AG10803 (cell line): ENCODE results near the gene MZF1.
A peak's percentile ranks its signal among the peaks of the same experiment; 100 is the strongest.

Experiments used
- DNase-seq: peaks from one replicate; pipeline ENCODE4 v3.0.0; 2010; ENCODE audit warnings: low read depth
- H3K4me3 ChIP-seq: 2 replicates; pipeline ENCODE4 v1.5.1; 2011; ENCODE audit warnings: mild to moderate bottlenecking, low read length, control low read depth
- CTCF ChIP-seq: conservative IDR thresholded peaks from 2 replicates; pipeline ENCODE4 v1.5.1; 2011; ENCODE audit warnings: mild to moderate bottlenecking, low read length, control low read depth, inconsistent platforms

The MZF1 gene

DNA sequence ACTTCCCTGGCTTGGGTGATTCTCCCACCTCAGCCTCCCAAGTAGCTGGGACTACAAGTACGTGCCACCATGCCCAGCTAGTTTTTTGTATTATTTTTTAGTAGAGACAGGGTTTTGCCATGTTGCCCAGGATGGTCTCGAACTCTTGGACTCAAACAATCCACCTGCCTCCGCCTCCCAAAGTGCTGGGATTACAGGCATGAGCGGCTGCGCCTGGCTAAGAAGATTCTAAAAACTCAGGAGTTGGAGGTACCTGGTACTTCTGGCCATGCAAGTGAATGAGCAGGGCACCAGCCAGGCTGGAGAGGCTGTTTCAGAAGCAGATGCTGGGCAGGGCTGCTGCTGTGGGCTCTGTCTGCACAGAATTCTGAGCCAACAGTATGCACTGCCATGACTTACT is 6.1 kb downstream of the MZF1 start:
- no peak overlapping the region for H3K4me3 ChIP-seq
- DNase-seq = no peak
- TF ChIP-seq CTCF = no peak

GRCh38 chr19:58563823-58564222 is 9.3 kb downstream of the MZF1 start:
- DNase-seq = no peak
- TF ChIP-seq CTCF = no peak
- no peak overlapping the region for H3K4me3 ChIP-seq

- no peak for TF ChIP-seq CTCF
- H3K4me3 ChIP-seq = peak overlapping the region; percentile 51
- DNase-seq = no peak
These were observed 10.0 kb downstream of the MZF1 start for GRCh38 chr19:58563034-58563573.

- TF ChIP-seq CTCF = no peak
- H3K4me3 ChIP-seq = peak overlapping the region; percentile 51
- DNase-seq = peak; percentile 41
These were observed 10.8 kb downstream of the MZF1 start for GRCh38 chr19:58562122-58563033.

DNA sequence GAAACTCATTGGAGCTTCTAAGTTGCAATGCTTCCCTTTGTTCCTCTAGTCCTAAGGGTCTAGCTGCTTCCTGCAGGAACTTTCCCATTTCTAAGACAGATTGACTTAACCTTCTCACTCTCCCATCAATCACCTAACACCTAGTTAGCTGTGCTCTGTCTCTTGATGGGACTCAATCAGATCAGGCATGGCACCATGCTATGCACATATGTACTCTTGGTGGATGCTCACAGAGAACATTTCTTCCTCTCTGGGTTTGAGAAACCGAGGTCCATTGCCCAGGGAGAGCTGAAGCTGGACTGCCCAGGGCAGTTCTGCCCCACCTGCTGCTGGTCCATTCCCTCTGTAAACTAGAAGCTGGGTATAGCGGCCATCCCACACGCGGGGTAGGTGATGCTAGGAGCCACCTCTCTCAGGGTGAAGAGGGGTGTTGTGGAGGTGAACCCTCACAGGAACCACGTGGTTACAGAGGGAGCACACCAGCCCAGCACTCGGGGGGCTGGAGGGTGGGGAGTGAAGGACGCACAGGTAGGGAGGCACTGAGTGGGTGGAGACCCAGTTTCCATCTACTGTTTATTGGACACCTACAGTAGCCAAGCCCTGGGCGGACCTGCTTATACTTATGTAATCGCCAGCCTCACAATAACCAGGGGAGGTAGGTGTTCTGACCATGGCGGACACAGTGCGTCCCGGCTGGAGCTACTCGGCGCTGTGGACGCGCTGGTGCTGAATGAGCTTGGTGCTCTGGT is 11.6 kb downstream of the MZF1 start:
- TF ChIP-seq CTCF = no peak
- peak overlapping the region; percentile 51 for H3K4me3 ChIP-seq

GRCh38 chr19:58560921-58561320 is 12.2 kb downstream of the MZF1 start:
- no peak for TF ChIP-seq CTCF
- no peak for DNase-seq
- no peak overlapping the region for H3K4me3 ChIP-seq

More for the DNA sequence above, 11.6 kb downstream of the MZF1 start:
- no peak for DNase-seq
